Urinary bladder (tissue), 4 donors: ENCODE measurements around the gene SPINT3. TPM values are rescaled to one million over a fixed set of nuclear protein-coding genes. Genes with fewer than 3 reads are reported as not detected.

Experiments
- DNase-seq: peaks from one replicate; pipeline ENCODE4 v3.0.0-alpha.2; 2015; ENCODE audit errors: extremely low spot score
- H3K27ac ChIP-seq: one replicate; pipeline ENCODE4 v1.5.1; 2013; ENCODE audit warnings: low read depth, mild to moderate bottlenecking, moderate library complexity
- H3K36me3 ChIP-seq: one replicate; pipeline ENCODE4 v1.6.1; 2013; ENCODE audit warnings: mild to moderate bottlenecking, moderate library complexity; ENCODE audit not compliant: insufficient read depth
- H3K4me1 ChIP-seq: one replicate; pipeline ENCODE4 v1.6.1; 2013; ENCODE audit warnings: mild to moderate bottlenecking, moderate library complexity; ENCODE audit not compliant: insufficient read depth
- H3K4me3 ChIP-seq: one replicate; pipeline ENCODE4 v1.5.1; 2013; ENCODE audit warnings: low read depth, low read length
- WGBS: extraction: QIAGEN DNeasy Blood & Tissue Kit; methylation state at CpG from one replicate; pipeline ENCODE4 v1.1.7; 2013; 5-methylcytosine and 5-hydroxymethylcytosine counted together
- polyA plus RNA-seq: library from polyadenylated mRNA; stranded (reverse); fragments of 200-250 nt; gene quantifications from one replicate; pipeline ENCODE4 v1.2.3, GENCODE V29; 2013
- total RNA-seq: library from RNA; depleted of rRNA; stranded (reverse); fragments of >200 nt; gene quantifications from one replicate; pipeline ENCODE4 v1.2.3, GENCODE V29; 2014
- donor health status: healthy with polysubstance abuse.
- donor health status: healthy.

The SPINT3 gene
- total and polyA plus RNA-seq, 2 donors = not detected

DNA sequence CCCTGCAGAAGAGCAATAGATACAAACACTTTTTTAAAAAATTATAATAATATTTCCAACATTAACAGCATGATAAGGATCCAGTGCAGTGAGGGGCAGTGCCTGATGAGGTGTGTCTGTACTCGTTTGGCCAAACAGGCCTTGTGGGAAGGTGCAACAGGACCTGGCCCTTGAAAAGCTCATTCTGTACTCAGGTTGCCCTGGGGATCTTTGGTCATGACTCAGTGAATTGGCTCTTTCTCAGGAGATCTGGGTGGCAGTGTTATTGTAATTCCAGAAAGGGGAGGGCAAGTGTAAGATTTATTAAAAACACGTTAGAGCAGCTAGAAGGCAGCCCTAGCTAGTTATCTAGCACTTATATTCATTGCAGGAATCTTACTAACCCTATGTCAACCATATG, 2.9 kb upstream of the SPINT3 start:
- H3K4me3 ChIP-seq = no peak overlapping the region
- no peak for DNase-seq
- H3K27ac ChIP-seq = no peak overlapping the region
- no peaks in the 10 kb centered on the region for H3K36me3 ChIP-seq
- WGBS = 51% methylated on average over 2 of the region's 2 CpGs
- H3K4me1 ChIP-seq = no peaks in the 10 kb centered on the region

DNA sequence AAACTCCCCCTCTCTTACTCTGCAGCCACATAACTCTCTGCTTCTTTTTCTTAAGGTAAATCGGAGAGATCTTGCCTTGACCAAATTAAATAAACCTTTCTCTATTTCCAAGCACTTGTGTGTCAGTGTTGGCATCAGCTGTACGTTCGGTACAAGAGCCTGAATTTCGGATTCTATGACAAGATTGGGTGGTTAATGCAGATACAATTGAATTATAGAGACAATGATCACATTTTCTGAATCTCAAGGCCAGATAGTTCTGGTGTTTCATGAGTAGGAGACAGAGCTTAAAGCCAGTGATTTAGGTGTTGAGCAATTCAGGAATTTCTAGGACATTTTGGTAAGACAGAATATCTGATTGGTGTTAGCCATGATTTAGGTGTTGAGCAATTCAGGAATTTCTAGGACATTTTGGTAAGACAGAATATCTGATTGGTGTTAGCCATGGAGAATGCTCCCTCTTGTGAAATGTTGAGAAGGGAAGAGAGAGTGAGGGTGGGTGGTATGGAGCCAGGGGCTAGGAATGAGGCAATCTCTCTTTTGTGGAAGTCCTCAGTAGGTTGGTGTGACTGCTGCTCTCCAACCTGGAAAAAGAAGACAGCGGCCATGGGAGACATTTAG, 5.1 kb downstream of the SPINT3 start:
- no peaks in the 10 kb centered on the region for H3K4me1 ChIP-seq
- no peak for DNase-seq
- H3K27ac ChIP-seq = no peak overlapping the region
- WGBS = 76% methylated on average over 5 of the region's 5 CpGs
- H3K36me3 ChIP-seq = no peaks in the 10 kb centered on the region
- no peak overlapping the region for H3K4me3 ChIP-seq

DNA sequence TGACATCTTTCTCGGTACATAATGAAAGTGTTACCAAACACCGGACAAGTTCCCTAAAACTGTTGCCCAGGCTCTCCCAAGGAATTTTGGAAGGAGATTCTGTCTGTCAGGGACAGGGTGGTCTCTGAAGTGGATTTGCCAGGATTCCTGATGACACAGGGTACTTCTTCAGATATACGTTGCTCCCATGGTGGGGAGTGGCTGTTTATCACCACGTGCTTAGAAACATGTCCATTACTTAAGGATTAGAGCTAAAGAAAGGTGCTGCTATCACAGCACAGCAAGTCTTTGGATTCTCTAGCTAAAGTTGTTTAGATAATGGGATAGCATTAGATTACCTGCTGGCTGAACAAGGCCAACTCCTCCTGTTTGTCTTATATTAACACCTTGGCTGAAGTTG, 6.3 kb downstream of the SPINT3 start:
- no peaks in the 10 kb centered on the region for H3K36me3 ChIP-seq
- WGBS = 59% methylated on average over 4 of the region's 4 CpGs
- no peak overlapping the region for H3K27ac ChIP-seq
- no peak for DNase-seq
- H3K4me3 ChIP-seq = no peak overlapping the region
- no peaks in the 10 kb centered on the region for H3K4me1 ChIP-seq

DNA sequence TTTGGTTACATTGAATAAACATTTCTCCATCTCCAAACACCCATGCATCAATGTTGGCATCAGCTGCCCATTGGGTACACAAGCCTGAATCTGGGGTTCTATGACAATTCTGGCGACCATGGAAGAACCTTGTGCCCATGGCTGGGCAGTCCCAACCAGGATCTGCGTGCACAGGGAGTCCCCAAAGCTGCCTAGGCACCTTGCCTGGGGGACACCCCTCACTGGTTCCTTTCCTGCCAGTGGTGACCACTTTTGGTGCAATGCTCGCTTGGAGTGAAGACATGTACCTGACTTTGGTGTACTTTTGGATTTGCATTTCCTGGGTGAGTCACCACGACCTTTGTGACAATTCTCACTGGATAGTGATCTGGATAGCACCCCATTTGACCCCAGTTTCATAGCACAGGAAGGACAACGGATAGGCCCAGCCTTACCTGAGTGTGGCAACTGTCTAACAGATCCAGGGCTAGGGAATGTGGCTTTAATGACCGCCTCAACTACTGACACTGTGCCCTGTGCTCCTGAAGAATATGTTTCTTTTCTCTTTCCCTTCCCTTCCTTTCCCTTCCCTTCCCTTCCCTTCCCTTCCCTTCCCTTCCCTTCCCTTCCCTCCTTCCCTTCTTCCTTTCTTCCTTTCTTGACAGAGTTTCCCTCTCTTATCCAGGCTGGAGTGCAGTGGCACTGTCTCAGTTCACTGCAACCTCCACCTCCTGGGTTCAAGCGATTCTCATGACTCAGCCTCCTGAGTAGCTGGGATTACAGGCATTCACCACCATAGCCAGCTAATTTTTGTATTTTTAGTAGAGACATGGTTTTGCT, 7.1 kb downstream of the SPINT3 start:
- Histone ChIP-seq H3K4me3 (no peak overlapping the region), H3K36me3 (no peaks in the 10 kb centered on the region), H3K27ac (no peak overlapping the region), H3K4me1 (no peaks in the 10 kb centered on the region)
- no peak for DNase-seq
- 73% methylated on average over 7 of the region's 7 CpGs for WGBS

DNA sequence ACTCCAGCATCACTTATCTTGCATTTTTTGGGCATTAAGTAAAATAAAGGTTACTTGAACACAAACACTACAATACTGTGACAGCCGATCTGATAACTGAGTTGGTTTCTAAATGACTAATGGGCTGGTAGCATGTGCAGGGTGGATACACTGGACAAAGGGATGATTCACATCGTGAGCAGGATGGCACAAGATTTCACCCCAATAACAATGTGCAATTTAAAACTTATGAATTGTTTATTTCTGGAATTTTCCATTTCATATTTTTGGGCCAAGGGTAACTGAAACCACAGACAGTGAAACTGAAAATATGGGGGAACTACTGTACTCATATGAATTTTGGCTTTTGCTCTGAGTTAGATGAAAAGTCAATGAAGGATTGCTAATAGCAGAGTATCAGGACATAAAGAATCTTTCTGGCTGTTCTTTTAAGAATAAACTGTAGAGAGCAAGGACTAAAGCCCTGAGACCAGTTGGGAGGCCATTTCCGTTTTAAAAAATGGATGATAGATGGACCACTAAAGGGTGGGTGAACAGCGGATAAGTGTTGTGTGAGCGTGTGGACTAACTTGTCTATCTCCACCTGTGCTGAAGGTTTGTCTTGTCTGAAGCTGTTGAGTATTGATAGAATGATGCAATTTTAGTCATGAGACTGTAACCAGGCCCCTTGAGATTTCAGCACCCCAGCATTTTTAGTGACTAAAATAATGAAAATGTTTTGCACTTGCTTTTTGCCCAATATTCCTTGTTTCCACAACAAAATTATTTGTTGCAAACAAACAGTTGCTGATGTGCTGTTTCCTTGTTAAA, 8.2 kb downstream of the SPINT3 start:
- Histone ChIP-seq H3K4me1 (no peaks in the 10 kb centered on the region), H3K36me3 (no peaks in the 10 kb centered on the region), H3K4me3 (no peak overlapping the region), H3K27ac (no peak overlapping the region)
- WGBS = 81% methylated on average over 5 of the region's 5 CpGs
- no peak for DNase-seq

DNA sequence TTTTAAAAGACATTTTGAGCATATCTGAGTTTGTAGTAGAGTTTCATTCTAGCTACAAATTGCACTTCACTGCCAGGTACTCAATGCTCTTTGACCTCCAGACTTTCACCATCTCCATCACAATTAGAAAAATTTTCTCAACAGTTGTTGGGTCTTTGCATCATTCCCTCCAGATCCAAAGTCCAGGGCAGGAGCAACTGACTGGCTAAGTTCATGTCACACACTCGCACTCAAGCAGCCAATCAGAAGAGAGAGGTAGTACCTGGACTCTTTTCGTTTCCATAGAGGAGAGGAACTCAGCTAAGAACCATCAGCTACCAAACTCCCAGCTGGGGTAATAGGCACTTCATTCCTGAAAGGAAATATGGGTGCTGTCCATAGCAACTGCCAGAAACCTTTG, 9.0 kb downstream of the SPINT3 start:
- Histone ChIP-seq H3K36me3 (no peaks in the 10 kb centered on the region), H3K4me3 (no peak overlapping the region), H3K4me1 (no peaks in the 10 kb centered on the region), H3K27ac (no peak overlapping the region)
- no peak for DNase-seq
- 86% methylated on average over 2 of the region's 2 CpGs for WGBS

DNA sequence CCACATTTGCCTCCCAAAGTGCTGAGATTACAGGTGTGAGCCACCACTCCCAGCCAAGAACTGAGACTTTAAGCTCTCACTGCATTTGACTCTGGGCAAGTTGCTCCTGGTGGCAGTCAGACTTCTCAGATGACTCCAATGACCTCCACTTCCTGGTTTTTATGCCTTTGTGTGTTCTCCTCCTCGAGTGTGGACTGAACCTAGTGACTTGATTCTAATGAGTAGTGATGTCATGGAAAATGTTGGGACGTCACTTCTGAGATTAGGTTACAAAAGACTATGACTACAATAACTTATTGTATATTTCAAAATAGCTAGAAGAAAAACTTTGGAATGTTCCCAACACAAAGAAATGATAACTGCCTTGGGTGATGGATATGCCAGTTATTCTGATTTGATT, 12.0 kb downstream of the SPINT3 start:
- 49% methylated on average over 2 of the region's 2 CpGs for WGBS
- no peaks in the 10 kb centered on the region for H3K36me3 ChIP-seq
- no peak for DNase-seq

DNA sequence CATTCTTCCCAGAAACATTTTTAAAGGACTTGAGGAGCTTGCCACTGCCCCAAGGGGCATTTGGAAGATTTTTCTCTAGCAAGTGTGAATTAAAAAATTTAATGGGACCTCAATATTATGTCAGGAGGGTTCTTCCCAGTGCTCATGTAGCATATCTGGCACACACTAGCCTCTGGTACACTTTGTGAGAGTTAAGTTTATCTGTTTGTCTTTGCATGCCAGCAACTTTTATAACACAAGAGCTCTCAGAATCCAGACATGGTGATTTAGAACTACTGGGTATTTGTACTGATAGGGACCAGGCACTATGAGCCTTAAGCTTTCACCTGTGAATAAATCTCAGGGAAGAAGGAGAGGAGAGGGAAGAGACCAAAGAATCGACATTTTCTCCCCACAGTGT, 12.9 kb downstream of the SPINT3 start:
- DNase-seq = no peak
- Histone ChIP-seq H3K36me3 (no peaks in the 10 kb centered on the region), H3K4me3 (no peak overlapping the region), H3K27ac (no peak overlapping the region), H3K4me1 (no peaks in the 10 kb centered on the region)
- 54% methylated on average over 1 of the region's 1 CpG for WGBS

More for the DNA sequence above, 12.0 kb downstream of the SPINT3 start:
- Histone ChIP-seq H3K4me3 (no peak overlapping the region), H3K27ac (no peak overlapping the region), H3K4me1 (no peaks in the 10 kb centered on the region)

DNA sequence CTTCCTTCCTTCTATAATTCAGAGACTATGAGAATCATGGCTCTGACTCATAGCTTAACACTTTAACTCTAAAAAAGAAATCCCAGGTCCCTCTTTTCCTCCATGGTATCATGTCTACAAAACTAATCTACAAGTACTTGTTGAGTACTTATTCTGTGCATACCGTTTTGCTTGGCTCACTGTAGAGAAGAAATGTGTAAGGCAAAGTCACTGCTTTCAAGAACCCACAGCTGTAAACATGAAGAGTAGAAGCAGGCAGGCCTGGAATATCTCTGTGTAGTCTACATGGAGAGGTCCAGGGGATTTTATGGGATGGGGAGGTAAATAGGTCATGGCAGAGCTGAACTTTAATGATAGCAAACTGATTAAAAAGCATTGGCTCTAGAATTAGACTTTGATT, 13.8 kb downstream of the SPINT3 start:
- no peak overlapping the region for H3K27ac ChIP-seq
- H3K4me3 ChIP-seq = no peak overlapping the region
- H3K36me3 ChIP-seq = no peaks in the 10 kb centered on the region
- WGBS = 37% methylated on average over 1 of the region's 1 CpG
- H3K4me1 ChIP-seq = no peaks in the 10 kb centered on the region
- DNase-seq = no peak

DNA sequence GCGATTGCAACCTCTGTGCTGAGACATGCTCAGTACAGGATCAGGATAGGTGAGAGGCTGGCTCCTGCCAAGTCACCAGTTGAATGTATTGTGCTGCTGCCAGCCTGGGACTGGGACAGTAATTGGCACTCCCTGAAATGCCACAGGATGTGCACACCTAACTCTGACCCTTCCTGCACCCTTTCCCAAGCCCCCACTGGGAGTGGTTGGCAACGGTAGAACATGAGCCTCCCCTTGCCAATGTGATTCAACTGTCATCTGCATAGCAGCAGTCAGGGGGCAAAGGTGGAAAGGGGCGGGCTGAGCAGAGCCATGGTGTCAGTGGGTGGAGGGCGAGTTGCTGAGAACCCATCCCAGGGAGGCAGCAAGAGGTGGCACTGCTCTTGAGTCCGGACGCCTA, 15.4 kb downstream of the SPINT3 start:
- DNase-seq = no peak
- Histone ChIP-seq H3K4me1 (no peaks in the 10 kb centered on the region), H3K27ac (no peak overlapping the region), H3K36me3 (no peaks in the 10 kb centered on the region), H3K4me3 (no peak overlapping the region)
- WGBS = 73% methylated on average over 6 of the region's 6 CpGs

DNA sequence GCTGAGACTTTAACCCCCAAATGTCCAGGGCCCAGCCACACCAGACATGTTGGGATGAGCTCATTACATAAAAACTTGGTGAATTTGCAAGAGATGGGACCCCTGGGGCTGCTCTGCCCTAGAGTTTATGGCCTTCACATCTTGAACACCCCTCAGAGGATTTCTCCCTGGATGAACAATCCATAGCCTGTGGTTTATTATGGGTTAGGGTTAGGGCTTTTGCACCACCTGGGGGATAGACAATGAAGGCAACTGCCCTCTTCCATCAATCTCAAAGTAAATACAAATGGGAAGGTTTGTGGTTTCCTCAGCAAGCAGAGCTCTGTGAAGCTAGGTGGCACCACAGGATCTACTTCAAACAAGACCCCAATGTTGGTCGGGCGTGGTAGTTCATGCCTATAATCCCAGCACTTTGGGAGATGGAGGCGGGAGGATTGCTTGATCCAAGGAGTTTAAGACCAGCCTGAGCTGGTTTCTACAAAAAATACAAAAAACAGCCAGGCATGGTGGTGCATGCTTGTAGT, 17.4 kb downstream of the SPINT3 start:
- WGBS = 75% methylated on average over 3 of the region's 3 CpGs
- Histone ChIP-seq H3K36me3 (no peaks in the 10 kb centered on the region), H3K4me3 (no peak overlapping the region), H3K27ac (no peak overlapping the region), H3K4me1 (no peaks in the 10 kb centered on the region)
- no peak for DNase-seq

DNA sequence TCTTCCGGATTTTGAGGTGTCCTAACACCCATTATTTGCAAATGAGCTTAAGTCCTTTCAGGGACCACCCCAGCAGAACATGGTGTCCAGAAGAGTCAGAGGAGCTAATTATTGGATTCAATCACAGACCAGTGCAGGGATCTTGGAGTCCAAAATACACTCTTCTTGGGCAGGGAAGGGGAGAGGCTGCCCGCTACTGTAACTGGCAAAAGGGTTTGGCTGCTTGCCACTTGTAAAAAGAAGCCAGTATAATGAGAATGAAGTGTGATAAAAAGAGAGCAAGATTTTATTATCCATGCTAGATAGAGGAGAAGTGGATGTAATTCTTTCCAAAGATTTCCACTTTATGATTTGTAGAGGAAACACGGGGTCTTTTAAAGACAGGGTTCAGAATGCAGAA, 19.3 kb downstream of the SPINT3 start:
- DNase-seq = no peak
- Histone ChIP-seq H3K27ac (no peak overlapping the region), H3K36me3 (no peaks in the 10 kb centered on the region), H3K4me1 (no peaks in the 10 kb centered on the region), H3K4me3 (no peak overlapping the region)
- 69% methylated on average over 3 of the region's 3 CpGs for WGBS

DNA sequence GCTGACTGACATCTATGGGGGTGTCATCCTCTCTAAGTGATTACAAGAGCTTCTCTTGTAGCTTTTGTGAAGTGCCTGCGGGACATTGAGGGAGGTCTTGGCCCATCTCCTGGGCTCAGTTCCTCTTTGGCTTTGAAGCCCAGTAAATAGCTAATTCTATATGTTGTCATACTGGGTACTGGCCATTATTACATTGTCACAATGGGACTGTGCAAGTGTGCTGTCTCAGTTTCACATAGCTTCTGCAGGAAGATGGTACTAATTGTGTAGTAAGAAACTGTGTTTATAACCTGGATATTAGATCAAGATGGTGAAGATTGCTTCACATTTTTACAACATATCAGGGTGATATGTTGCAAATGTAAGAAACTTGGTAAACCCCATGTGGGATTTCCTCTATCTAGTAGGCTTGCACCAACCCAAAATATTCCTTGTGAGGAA, 19.9 kb downstream of the SPINT3 start:
- no peaks in the 10 kb centered on the region for H3K36me3 ChIP-seq
- H3K4me3 ChIP-seq = no peak overlapping the region
- no peak overlapping the region for H3K27ac ChIP-seq
- DNase-seq = no peak
- 84% methylated on average over 1 of the region's 1 CpG for WGBS
- H3K4me1 ChIP-seq = no peaks in the 10 kb centered on the region
